ENCODE measurements around the gene PTX3. TPM values are rescaled to one million over a fixed set of nuclear protein-coding genes. Genes with fewer than 3 reads are reported as not detected.

Gene PTX3
- 56.3 and 566 TPM in 2 replicates for total RNA-seq

GRCh38 chr3:157436583-157437291, at the start of gene PTX3:
Gene PTX3 (plus strand): TSS chr3:157436850. CDS start chr3:157436934, 84 bp downstream.

Other genes with a start within 250 kb of the PTX3 start
- 19.4 and 24.0 TPM in 2 replicates for gene VEPH1, start 66.6 kb downstream of the PTX3 start, total RNA-seq